Measurements from ENCODE around the gene SCTR. TPM values are rescaled to one million over a fixed set of nuclear protein-coding genes. Genes with fewer than 3 reads are reported as not detected.

The SCTR gene
- total and polyA plus RNA-seq, 2 of the 13 experiments (the other 11 are each of a cell fraction or from before 2014, with no cell fraction given), result not detected

- TF ChIP-seq ZFX (CRISPR knock-in tag; IDR thresholded peaks at IDR 0.05; ENCODE audit: low read depth), result peak; percentile 48
- peak; percentile 59; the same call in 1 of the 2 replicates for TF ChIP-seq ZNF512B (CRISPR knock-in tag; IDR thresholded peaks at IDR 0.05; ENCODE audit: borderline replicate concordance)
- TF ChIP-seq NR2F6 (IDR thresholded peaks at IDR 0.05), result no peak
- TF ChIP-seq NR2F6 (CRISPR knock-in tag; IDR thresholded peaks at IDR 0.05), result peak; percentile 79
- TF ChIP-seq ZFP36L1 (CRISPR knock-in tag; IDR thresholded peaks at IDR 0.05), result no peak; the same call in 1 of the 2 replicates
- TF ChIP-seq REXO4 (CRISPR knock-in tag; IDR thresholded peaks at IDR 0.05; ENCODE audit: borderline replicate concordance), result no peak
- peak; percentile 40; the same call in 1 of the 2 replicates for TF ChIP-seq BCL3 (CRISPR knock-in tag; IDR thresholded peaks at IDR 0.05)
- no peak for TF ChIP-seq GPN1 (CRISPR knock-in tag; IDR thresholded peaks at IDR 0.05; ENCODE audit: borderline replicate concordance)
- TF ChIP-seq EED (CRISPR knock-in tag; IDR thresholded peaks at IDR 0.05), result no peak; the same call in none of the 2 replicates
- peak; percentile 78 for TF ChIP-seq HOXA3 (CRISPR knock-in tag; IDR thresholded peaks at IDR 0.05)
- peak; percentile 83; the same call in 1 of the 2 replicates for TF ChIP-seq ZBTB20 (CRISPR knock-in tag; IDR thresholded peaks at IDR 0.05; ENCODE audit: borderline replicate concordance, low read depth)
- peak in 1 of 2 experiments; percentile 81; a peak in 2 of 4 replicates for TF ChIP-seq KLF16 (CRISPR knock-in tag; IDR thresholded peaks at IDR 0.05)
- TF ChIP-seq POGZ (CRISPR knock-in tag; IDR thresholded peaks at IDR 0.05), result peak; percentile 63; the same call in 1 of the 2 replicates
- peak; percentile 86 for TF ChIP-seq RCOR2 (CRISPR knock-in tag; IDR thresholded peaks at IDR 0.05)
- no peak; the same call in 1 of the 2 replicates for TF ChIP-seq SMAD9 (CRISPR knock-in tag; IDR thresholded peaks at IDR 0.05)
- peak; percentile 77 for TF ChIP-seq SMAD3 (CRISPR knock-in tag; IDR thresholded peaks at IDR 0.05)
- peak; percentile 92 for TF ChIP-seq ZNF274 (CRISPR knock-in tag; IDR thresholded peaks at IDR 0.05)
- no peak for TF ChIP-seq ATF6 (CRISPR knock-in tag; conservative IDR thresholded peaks at IDR 0.05)
- peak; percentile 79; the same call in 1 of the 2 replicates for TF ChIP-seq REL (CRISPR knock-in tag; conservative IDR thresholded peaks at IDR 0.05)
- TF ChIP-seq PBX3 (CRISPR knock-in tag; IDR thresholded peaks at IDR 0.05; ENCODE audit: borderline replicate concordance), result 0 out of 2 replicates have a peak, but pooled peaks have one; percentile 26
- no peak for TF ChIP-seq ZNF496 (CRISPR knock-in tag; IDR thresholded peaks at IDR 0.05; ENCODE audit: insufficient replicate concordance)
- peak; percentile 77 for TF ChIP-seq SP4 (CRISPR knock-in tag; IDR thresholded peaks at IDR 0.05)
Observed at GRCh38 chr2:119431155-119431975, 92.9 kb downstream of the SCTR start, which contains the start of gene TMEM37 (continued).
